Mesenteric fat pad (tissue), 1 donor: ENCODE results near the gene TNC. TPM values are rescaled to one million over a fixed set of nuclear protein-coding genes. Genes with fewer than 3 reads are reported as not detected.

Experiments
- DNase-seq: peaks from one replicate; pipeline ENCODE4 v3.0.0-alpha.2; 2020; ENCODE audit warnings: low spot score
- total RNA-seq: library from RNA; stranded (reverse); fragmentation: NEBNext Ultra II Directional; extraction: Animal tissue kit (Norgen Biotek cat#: 25700); gene quantifications from one replicate; pipeline ENCODE4 v1.2.1, GENCODE V29; 2021
- donor health status: DM: yes; HTN: yes; CAD: no.

TNC gene
- total RNA-seq, 1 donor from 2014 or later: 32.6 TPM

- no peak for DNase-seq
Measured at GRCh38 chr9:115015018-115015635, 102.8 kb downstream of the TNC start.

- DNase-seq: no peak
Measured at GRCh38 chr9:115014438-115014837, 103.5 kb downstream of the TNC start.

GRCh38 chr9:115013998-115014397 lies 104.0 kb downstream of the TNC start:
- no peak for DNase-seq

- no peak for DNase-seq
Measured at GRCh38 chr9:115012486-115012885, 105.5 kb downstream of the TNC start.

- DNase-seq: no peak
Measured at GRCh38 chr9:115010874-115011273, 107.1 kb downstream of the TNC start.

GRCh38 chr9:115008536-115009270 lies 109.3 kb downstream of the TNC start:
- no peak for DNase-seq

- no peak for DNase-seq
Measured at GRCh38 chr9:115006660-115007059, 111.3 kb downstream of the TNC start.

- DNase-seq: no peak
Measured at GRCh38 chr9:115005322-115005721, 112.6 kb downstream of the TNC start.

- DNase-seq: no peak
Measured at GRCh38 chr9:115004545-115004944, 113.4 kb downstream of the TNC start.

- DNase-seq: no peak
Measured at GRCh38 chr9:115002371-115003120, 115.4 kb downstream of the TNC start.

- DNase-seq: no peak
Measured at GRCh38 chr9:115000217-115000639, 117.7 kb downstream of the TNC start.

- DNase-seq: no peak
Measured at GRCh38 chr9:114998326-114998725, 119.6 kb downstream of the TNC start.

GRCh38 chr9:114995681-114996221 lies 122.2 kb downstream of the TNC start:
- no peak for DNase-seq

- no peak for DNase-seq
Measured at GRCh38 chr9:114994768-114995167, 123.2 kb downstream of the TNC start.

GRCh38 chr9:114991861-114992260 lies 126.1 kb downstream of the TNC start:
- no peak for DNase-seq

GRCh38 chr9:114990901-114991300 lies 127.1 kb downstream of the TNC start:
- DNase-seq: no peak

GRCh38 chr9:114989600-114990410 lies 128.2 kb downstream of the TNC start:
- DNase-seq: no peak

GRCh38 chr9:114988962-114989599 lies 128.9 kb downstream of the TNC start:
- DNase-seq: no peak

GRCh38 chr9:114987116-114987515 lies 130.8 kb downstream of the TNC start:
- DNase-seq: no peak

- no peak for DNase-seq
Measured at GRCh38 chr9:114985959-114986501, 131.9 kb downstream of the TNC start.
